Measurements from ENCODE around the gene KCNMA1. TPM values are rescaled to one million over a fixed set of nuclear protein-coding genes. Genes with fewer than 3 reads are reported as not detected.

KCNMA1 gene
- total RNA-seq, 1 experiment from 2014 or later, result 0.49 TPM

- Histone ChIP-seq H2AFZ (ENCODE audit: low read depth, low read length, poor library complexity, severe bottlenecking) (no peak overlapping the region), H3K79me2 (ENCODE audit: insufficient read depth, low read length) (no peaks in the 10 kb centered on the region), H3K4me1 (ENCODE audit: control insufficient read depth in 1 of 2, insufficient read depth in 2 of 2, low read length in 2 of 2) (no peaks in the 10 kb centered on the region), H3K9me2 (ENCODE audit: insufficient read depth) (no peaks in the 10 kb centered on the region), H3K27ac (ENCODE audit: low read depth, low read length) (no peak overlapping the region), H3K36me3 (ENCODE audit: control insufficient read depth in 1 of 2, insufficient read depth in 2 of 2, low read length in 2 of 2) (no peaks in the 10 kb centered on the region), H3K27me3 (ENCODE audit: insufficient read depth, low read length) (peaks cover 6% of the 10 kb centered on the region; the same call in 1 of the 2 replicates), H4K20me1 (ENCODE audit: insufficient read depth) (no peaks in the 10 kb centered on the region), H3K4me3 (replicated peaks in 1 of 2; ENCODE audit: low read depth in 1 of 2, low read length in 2 of 2) (no peak overlapping the region), H3K9me3 (ENCODE audit: control insufficient read depth in 1 of 2, insufficient read depth in 1 of 2, low read depth in 1 of 2, low read length in 2 of 2) (no peaks in the 10 kb centered on the region), H3K9ac (ENCODE audit: low read length) (no peak overlapping the region), H3K4me2 (ENCODE audit: low read length) (no peak overlapping the region)
- ChIA-PET RAD21 (ENCODE audit: low non-redundant PET in 1 of 2, low total read pairs in 2 of 2, uncharacterized antibody in 2 of 2, unreplicated experiment in 2 of 2) (no interaction called here), CTCF (no interaction called here), POLR2A (interaction anchor here (0.9 kb wide), 1 partner anchor 34 kb away, joined by 3 read pairs; no protein-coding TSS in a partner anchor)
- ATAC-seq (no peak), DNase-seq (ENCODE audit: low read depth, low spot score) (no peak)
- BruUV-seq (replicated peaks), result no TSS peak
- TF ChIP-seq CEBPB (IDR thresholded peaks at IDR 0.05; ENCODE audit: low read depth) (no peak), RAD21 (IDR thresholded peaks at IDR 0.05; ENCODE audit: low read depth) (no peak), REST (IDR thresholded peaks at IDR 0.05; ENCODE audit: low read depth) (no peak), YY1 (IDR thresholded peaks at IDR 0.05; ENCODE audit: extremely low read depth, insufficient replicate concordance, low read depth, low read length) (no peak), SIN3A (IDR thresholded peaks at IDR 0.05; ENCODE audit: low read depth) (no peak), EZH2 (IDR thresholded peaks at IDR 0.05) (no peak), FOSL1 (IDR thresholded peaks at IDR 0.05; ENCODE audit: low read depth) (no peak), EGR1 (IDR thresholded peaks at IDR 0.05; ENCODE audit: low read depth) (no peak), SRF (IDR thresholded peaks at IDR 0.05; ENCODE audit: low read depth) (no peak), CBX3 (IDR thresholded peaks at IDR 0.05; ENCODE audit: low read depth) (no peak)
- intact Hi-C loops (cut with micrococcal nuclease), result no loop called here
These were observed 279.8 kb downstream of the KCNMA1 start for GRCh38 chr10:77357611-77358310.

Data from HCT116 (cell line).